HG03460 (cell line): Measurements from ENCODE around the gene TRIM33.
"Not testable (repeated sequence)": the region's sequence is repeated elsewhere in the genome, so short reads cannot be mapped to it uniquely, and the experiment has no call there.

ENCODE experiments used
- ATAC-seq: cut with Tn5 transposase; IDR thresholded peaks from one replicate; pipeline ENCODE4 v1.9.1; 2021; ENCODE audit not compliant: unreplicated experiment

The TRIM33 gene

DNA sequence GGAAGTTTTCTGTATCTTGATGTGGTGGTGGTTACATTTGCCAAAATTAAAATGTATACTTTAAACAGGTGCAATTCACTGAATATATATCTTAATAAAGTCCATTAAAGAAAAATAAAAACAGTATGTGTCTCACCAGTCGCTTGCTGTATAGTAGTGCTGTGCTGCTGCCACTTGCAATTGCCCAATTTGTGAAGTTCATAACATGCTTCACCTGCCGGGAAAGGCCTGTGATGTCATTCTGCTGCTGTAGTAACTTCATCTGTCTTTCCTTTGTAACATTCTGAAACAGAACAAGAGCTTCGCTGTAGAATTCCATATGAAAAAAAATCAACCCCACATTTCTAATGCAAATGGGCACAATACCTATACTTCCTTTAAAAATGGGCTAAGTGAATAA lies 83.4 kb downstream of the TRIM33 start:
- ATAC-seq = no peak

DNA sequence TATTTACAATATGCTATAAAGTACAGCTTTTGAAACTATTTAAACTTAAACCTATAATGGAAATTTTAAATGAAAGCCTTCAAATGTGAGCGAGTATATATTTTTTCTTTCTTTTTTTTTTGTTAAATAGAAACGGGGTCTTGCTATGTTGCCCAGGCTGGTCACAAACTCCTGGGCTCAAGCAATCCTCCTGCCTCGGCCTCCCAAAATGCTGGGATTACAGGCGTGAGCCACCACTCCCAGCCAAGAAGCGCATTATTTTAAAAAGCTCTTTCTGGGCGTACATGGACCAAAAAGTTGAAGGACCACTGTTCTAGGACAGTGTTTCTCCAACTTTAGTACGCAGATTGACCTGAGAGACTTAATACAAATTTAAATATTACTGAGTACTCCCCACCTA lies 87.5 kb downstream of the TRIM33 start:
- no peak for ATAC-seq

- not testable (repeated sequence) for ATAC-seq
Measured at GRCh38 chr1:114418948-114419347, 92.1 kb downstream of the TRIM33 start.

DNA sequence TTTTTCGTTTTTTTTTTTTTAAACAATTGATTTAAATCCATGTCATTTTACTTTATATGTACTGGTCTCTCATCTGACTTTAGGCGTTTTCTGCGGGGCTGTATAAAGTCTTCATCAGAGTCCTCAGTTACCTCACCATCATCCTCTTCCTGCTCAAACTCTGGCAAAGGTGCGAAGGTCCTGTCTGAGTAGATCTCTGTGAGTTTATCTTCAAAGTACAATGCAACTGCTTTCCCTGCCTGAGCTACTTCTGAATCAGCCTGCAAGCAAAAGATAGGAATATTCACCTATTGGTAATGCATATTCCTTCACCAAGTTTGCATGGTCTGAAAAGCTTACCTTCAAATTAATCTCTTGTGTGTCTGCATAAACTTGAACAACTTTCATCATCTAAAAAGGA lies 113.4 kb downstream of the TRIM33 start:
- no peak for ATAC-seq

DNA sequence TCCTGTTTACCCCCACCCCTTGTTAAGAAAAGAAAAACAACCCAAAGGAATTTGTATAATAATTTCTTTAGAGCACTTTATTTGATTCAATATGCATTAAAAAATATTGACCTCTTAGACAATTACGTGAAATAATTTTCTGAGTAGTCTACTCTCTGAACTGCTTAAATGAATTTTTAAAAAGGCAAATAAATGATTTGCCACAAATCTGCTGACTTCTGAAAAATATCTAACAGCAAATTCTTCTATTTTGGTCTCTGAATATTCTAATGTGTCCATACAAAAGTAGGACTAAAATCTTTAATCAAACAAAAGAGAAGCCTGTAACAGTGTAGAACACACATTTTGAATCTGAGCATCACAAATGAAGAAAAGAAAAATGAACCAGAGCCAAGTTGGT lies 115.1 kb downstream of the TRIM33 start:
- ATAC-seq = no peak

GRCh38 chr1:114390960-114391359 lies 120.0 kb downstream of the TRIM33 start:
- ATAC-seq = no peak

DNA sequence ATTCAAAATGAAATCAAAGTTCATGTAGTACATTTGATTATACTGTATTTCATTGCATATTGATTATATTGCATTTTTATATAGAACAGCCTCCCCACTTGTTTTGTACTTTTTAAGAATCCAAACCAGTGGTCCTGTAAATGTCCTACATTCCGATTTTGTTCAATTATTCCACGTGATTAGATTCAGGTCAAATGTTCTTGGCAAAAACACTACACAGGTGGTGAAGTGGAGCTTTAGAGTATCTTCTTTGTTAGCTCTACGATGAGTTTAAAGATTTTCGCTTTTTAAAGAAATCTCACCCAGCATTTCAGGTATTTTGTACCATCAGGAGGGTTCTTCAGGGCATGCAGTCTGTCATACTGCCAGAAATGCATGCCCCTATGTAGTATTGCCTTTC lies 120.6 kb downstream of the TRIM33 start:
- no peak for ATAC-seq

DNA sequence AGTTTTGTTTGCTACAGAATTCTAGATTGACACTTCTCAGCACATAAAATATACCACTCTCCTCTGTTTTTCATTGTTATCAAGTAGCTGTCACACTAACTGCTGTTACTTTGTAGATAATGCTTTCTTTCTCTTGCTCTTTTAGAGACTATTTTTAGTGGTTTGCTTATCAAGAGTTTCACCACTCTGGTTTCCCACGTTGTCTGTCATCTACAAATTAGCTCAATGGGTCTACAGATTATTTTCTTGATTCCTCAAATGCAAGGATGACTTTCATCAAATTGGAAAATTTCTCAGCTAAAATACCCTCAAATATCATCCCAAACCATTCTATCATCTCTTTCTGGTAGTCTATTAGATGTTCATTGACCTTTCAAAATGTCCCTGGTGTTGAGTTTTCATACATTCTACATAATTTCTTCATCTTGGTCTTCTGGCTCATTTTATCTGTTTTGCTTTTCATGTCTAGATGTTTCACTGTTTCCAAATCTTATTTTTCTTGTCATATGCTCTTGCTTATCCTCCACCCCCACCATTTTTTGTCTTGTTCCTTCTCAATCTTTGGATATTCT lies 122.5 kb downstream of the TRIM33 start:
- no peak for ATAC-seq

DNA sequence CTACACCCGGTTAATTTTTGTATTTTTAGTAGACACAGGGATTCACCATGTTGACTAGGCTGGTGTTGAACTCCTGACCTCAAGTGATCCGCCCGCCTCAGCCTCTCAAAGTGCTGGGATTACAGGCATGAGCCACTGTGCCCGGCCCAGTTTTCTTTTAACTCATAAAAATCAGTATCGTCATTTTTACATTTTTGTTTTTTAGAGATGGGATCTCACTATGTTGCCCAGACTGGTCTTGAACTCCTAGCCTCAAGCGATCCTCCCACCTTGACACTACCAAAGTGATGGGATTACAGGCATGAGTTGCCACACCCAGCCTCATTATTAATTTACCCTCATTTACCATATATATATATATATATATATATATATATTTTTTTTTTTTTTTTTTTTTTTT lies 123.4 kb downstream of the TRIM33 start:
- ATAC-seq = not testable (repeated sequence)

GRCh38 chr1:114387010-114387360 lies 124.0 kb downstream of the TRIM33 start:
- ATAC-seq = no peak

DNA sequence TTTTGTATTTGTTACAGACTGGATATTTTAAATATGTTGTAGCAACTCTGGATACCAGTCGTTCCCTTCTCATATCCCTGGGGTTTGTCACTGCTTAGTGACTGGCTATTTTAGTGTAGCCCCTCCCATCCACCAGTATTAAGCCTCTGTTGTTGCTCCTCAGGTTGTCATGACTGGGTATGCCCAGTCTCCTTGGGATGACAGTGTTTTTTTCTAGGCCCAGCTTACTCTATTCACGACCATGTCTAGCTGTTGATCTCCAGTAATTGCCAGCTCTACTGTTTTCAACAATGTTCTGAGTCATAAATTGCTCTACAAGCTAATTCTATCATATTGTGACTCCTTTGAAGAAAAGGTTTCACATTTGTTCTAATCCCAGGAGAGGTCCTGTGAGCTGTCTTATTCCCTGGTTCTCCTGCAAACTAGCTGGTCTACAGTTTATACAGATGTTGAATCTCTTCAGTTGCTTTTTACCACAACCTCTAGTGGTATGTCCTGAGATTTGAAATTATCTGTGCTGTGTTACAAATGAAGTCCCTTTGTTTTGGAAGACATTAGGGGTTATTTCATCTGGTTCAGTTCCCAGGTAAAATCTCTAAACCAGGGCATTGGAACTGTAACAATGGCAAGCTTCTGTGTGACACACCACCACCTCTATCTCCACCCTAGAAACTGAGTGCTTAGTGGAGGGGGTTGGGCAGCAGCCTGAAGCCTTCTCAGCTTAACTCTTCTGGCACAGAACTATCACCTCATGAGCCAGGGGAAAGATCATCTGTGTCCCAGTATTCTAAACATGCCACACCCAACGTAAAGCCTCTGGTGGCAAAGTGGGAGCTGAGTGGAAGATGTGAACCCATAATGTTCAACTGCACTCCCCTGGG lies 124.6 kb downstream of the TRIM33 start:
- no peak for ATAC-seq

DNA sequence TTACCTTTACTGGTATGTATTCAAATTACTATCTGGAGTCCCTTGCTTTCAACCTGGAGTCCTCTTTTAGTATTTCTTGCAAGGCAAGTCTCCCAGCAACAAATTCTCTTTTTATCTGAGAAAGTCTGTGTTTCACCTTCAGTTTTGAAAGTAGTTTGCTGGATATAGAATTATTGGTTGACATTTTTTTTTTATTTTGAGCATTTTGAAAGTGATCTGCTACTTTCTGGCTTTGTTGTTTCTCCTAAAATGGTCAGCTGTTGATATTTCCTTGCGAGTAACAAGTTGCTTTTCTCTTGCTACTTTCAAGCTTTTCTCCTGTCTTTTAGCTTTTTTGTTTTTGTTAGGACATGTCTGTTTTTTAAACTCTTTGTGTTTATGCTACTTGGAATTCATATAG lies 126.1 kb downstream of the TRIM33 start:
- no peak for ATAC-seq

DNA sequence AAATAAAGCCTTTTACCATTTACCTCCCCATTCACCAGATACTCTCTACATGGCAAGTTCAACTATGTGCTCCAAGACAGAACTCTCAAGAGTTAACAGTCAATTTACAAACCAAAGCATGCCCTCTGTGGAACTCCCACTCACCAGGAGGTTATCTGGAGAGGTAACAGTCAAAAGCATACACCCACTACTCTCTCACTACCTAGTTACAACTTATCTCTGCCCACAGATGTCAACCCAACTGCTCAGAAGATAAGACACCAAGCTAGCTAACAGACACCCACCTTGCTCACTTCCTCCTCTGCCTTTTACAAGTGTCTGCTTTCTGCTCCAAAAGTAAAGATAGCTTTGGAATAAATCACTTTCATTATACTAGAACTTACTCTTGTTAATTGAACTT lies 131.0 kb downstream of the TRIM33 start:
- no peak for ATAC-seq

DNA sequence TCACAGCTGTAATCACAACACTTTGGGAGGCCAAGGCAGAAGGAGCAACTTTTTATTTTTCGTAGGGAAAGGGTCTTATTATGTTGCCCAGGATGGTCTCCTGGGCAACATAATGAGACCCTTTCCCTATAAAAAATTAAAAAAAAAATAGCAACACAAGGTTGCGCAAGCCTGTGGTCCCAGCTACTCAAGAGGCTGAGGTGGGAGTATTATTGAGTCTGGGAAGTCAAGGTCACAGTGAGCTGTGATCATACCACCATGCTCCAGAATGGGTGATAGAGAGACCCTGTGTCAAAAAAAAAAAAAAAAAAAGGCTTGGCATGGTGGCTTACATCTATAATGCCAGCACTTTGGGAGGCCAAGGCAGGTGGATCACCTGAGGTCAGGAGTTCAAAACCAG lies 131.6 kb downstream of the TRIM33 start:
- ATAC-seq = no peak

DNA sequence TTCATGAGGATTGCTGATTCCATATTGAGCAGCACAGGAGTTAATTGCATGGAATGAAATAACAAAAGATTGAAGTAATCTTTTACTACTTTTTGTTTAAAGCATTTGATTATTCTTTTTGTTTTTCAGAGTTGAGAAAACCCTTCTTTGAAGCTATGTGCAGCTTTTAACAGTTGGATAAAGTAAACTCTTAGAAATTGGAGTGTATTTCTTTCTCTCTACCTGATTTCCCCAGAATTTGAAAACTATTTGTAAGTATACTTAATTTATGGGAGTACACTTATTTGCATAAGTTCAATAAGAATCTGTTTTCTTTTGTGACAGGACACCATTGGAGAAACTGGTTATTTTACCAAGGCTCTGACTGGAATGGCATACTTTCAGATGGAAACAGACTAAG lies 133.6 kb downstream of the TRIM33 start:
- ATAC-seq = no peak

- no peak for ATAC-seq
Measured at GRCh38 chr1:114369930-114370329, 141.1 kb downstream of the TRIM33 start.

DNA sequence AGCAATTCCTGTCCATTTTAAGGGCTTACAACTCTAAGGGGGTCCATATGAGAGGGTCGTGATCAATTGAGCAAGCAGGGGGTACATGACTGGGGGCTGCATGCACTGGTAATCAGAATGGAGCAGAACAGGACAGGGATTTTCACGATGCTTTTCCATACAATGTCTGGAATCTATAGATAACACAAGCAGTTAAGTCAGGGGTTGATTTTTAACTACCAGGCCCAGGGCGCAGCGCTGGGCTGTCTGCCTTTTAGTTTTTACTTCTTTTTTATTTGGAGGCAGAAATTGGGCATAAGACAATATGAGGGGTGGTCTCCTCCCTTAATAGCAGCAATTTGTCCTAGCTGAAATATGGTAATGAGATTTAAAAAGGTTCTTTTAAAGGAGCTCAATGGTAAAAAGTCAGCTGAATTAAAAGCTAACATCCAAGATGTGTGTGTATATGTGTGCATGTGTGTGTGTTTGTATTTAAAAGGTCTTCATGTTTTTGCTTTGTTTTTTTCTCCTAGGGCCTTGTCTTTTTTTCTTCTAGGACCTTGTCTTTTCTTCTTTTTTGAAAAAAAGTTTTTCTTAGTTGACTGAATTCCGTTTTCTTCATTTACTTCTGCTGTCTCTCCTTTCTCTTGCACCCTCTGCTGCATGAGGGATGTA lies 141.6 kb downstream of the TRIM33 start:
- ATAC-seq = not testable (repeated sequence)

DNA sequence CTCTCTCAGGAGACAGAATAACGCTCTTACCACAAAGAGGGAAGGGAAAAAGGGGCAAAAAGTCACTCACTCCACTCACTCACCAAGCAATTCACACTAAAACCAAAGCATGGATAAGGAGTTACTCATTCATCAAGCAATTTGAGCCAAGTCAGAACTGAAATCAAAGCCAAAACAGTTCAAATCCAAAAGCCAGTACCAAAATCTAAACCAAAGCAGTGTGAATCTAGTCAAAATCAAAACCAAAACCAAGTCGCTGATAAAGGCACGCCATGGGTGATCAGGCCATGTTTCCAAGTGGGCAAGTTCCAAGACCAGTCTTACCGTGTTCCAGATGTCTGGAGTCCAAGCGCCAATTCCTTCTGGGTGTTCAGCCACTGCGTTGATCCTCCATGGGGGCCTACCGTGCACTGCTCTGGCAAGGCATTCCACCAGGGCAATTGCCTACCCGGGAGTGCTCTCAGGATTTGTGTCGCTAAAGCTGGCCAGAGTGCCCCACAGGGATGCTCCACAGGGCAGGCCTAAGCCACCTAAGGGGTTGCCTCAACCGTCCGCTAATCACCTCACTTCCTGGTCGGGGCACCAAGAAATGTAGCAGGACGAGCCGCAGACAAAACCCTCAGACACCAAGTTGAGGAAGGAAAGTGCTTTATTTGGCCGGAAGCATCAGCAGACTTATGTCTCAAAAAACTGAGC lies 142.3 kb downstream of the TRIM33 start:
- ATAC-seq = no peak

GRCh38 chr1:114367810-114368209 lies 143.2 kb downstream of the TRIM33 start:
- no peak for ATAC-seq

DNA sequence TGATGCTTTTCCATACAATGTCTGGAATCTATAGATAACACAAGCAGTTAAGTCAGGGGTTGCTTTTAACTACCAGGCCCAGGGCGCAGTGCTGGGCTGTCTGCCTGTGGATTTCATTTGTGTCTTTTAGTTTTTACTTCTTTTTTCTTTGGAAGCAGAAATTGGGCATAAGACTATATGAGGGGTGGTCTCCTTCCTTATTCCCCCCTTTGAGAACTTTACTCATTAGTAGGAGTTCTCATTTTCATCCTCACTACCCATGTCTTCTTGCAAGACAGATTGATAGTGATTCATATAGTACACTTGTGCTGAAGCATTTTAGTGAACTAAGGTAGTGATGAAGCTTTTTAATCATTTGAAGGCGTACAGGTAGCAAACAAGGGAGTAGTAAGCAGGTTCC lies 147.8 kb downstream of the TRIM33 start:
- ATAC-seq = not testable (repeated sequence)

DNA sequence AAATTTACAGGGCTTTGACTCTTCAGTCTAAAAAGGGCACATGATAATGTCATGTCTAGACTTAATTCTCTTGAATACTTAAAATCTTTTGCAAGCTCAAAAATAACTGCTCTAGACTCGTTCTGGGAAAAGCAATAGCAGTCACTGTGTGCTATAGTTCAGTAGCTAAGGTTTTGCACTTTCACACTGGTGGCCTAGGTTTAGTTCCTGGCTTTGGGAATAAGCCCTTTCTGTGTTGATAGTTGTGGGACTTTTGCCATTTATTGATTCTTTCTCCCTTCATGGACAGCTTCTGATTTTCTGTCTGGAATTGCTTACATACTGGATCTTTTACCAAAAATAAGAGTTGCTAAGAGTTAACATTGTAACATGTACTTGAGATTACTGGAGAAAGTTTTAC lies 151.2 kb downstream of the TRIM33 start:
- ATAC-seq = no peak

- ATAC-seq = no peak
Measured at GRCh38 chr1:114355240-114355639, 155.8 kb downstream of the TRIM33 start.
